Liver (tissue), 9 donors: ENCODE results near the gene HJURP. TPM values are rescaled to one million over a fixed set of nuclear protein-coding genes. Genes with fewer than 3 reads are reported as not detected.

Experiments
- DNase-seq: peaks from one replicate; pipeline ENCODE4 v3.0.0-alpha.2; 2017; ENCODE audit warnings: low spot score
- H3K27ac ChIP-seq, 2 donors: one replicate each; pipeline ENCODE4 v1.7.0; 2013; ENCODE audit warnings: inconsistent platforms in 2 of 2, low read length in 2 of 2, control low read depth in 1 of 2, low read depth in 1 of 2, mild to moderate bottlenecking in 1 of 2
- H3K27me3 ChIP-seq, 4 donors: one replicate each; pipeline versions ENCODE4 v1.6.1 to v1.7.0; 2013; ENCODE audit warnings: low read length in 3 of 4, inconsistent platforms in 1 of 4, mild to moderate bottlenecking in 1 of 4, moderate library complexity in 1 of 4; ENCODE audit not compliant: control insufficient read depth in 4 of 4, insufficient read depth in 4 of 4
- H3K36me3 ChIP-seq, 4 donors: one replicate each; pipeline versions ENCODE4 v1.6.1 to v1.7.0; 2013; ENCODE audit warnings: low read length in 3 of 4, mild to moderate bottlenecking in 3 of 4, low read depth in 1 of 4, moderate library complexity in 1 of 4; ENCODE audit not compliant: control insufficient read depth in 4 of 4, insufficient read depth in 3 of 4
- H3K4me1 ChIP-seq, 4 donors: one replicate each; pipeline versions ENCODE4 v1.6.1 to v1.7.0; 2013; ENCODE audit warnings: low read length in 3 of 4, mild to moderate bottlenecking in 3 of 4, moderate library complexity in 1 of 4; ENCODE audit not compliant: control insufficient read depth in 4 of 4, insufficient read depth in 4 of 4
- H3K4me3 ChIP-seq, 3 donors: one replicate each; pipeline versions ENCODE4 v1.6.1 to v1.7.0; 2013; ENCODE audit warnings: low read length in 3 of 3, control low read depth in 1 of 3, low read depth in 1 of 3, mild to moderate bottlenecking in 1 of 3
- H3K9ac ChIP-seq, 2 donors: one replicate each; pipeline ENCODE4 v1.7.0; 2013; ENCODE audit warnings: low read length in 2 of 2, mild to moderate bottlenecking in 2 of 2, moderate library complexity in 2 of 2, control low read depth in 1 of 2, low read depth in 1 of 2
- H3K9me3 ChIP-seq, 4 donors: one replicate each; pipeline versions ENCODE4 v1.6.1 to v1.7.0; 2013; ENCODE audit warnings: low read length in 3 of 4; ENCODE audit not compliant: control insufficient read depth in 4 of 4
- ATF3 ChIP-seq: IDR thresholded peaks from 2 replicates; pipeline ENCODE4 v1.6.1; 2016; ENCODE audit warnings: antibody characterized with exemption
- EGR1 ChIP-seq, 2 donors: IDR thresholded peaks; 2 replicates each; pipeline ENCODE4 v1.6.1; 2016 to 2018; ENCODE audit warnings: antibody characterized with exemption in 2 of 2, low read depth in 2 of 2
- FOXA1 ChIP-seq: IDR thresholded peaks from 2 replicates; pipeline ENCODE4 v1.6.1; 2016; ENCODE audit warnings: antibody characterized with exemption
- FOXA2 ChIP-seq: IDR thresholded peaks from 2 replicates; pipeline ENCODE4 v1.6.1; 2016; ENCODE audit warnings: antibody characterized with exemption
- GABPA ChIP-seq, 2 donors: IDR thresholded peaks in 1 of 2; conservative IDR thresholded peaks in 1 of 2; 2 replicates each; pipeline ENCODE4 v1.6.1; 2016; ENCODE audit warnings: antibody characterized with exemption in 2 of 2, mild to moderate bottlenecking in 1 of 2, moderate library complexity in 1 of 2
- HNF4A ChIP-seq, 2 donors: conservative IDR thresholded peaks; 2 replicates each; pipeline ENCODE4 v1.6.1; 2016; ENCODE audit warnings: antibody characterized with exemption in 2 of 2, mild to moderate bottlenecking in 2 of 2
- HNF4G ChIP-seq: IDR thresholded peaks from 2 replicates; pipeline ENCODE4 v1.6.1; 2016; ENCODE audit warnings: antibody characterized with exemption
- JUND ChIP-seq, 2 donors: IDR thresholded peaks; 2 replicates each; pipeline ENCODE4 v1.6.1; 2016; ENCODE audit warnings: antibody characterized with exemption in 2 of 2
- NR2F2 ChIP-seq: IDR thresholded peaks from 2 replicates; pipeline ENCODE4 v1.6.1; 2016; ENCODE audit warnings: antibody characterized with exemption
- RAD21 ChIP-seq, 2 donors: IDR thresholded peaks; 2 replicates each; pipeline ENCODE4 v1.6.1; 2016; ENCODE audit warnings: antibody characterized with exemption in 2 of 2, mild to moderate bottlenecking in 2 of 2
- RXRA ChIP-seq, 2 donors: IDR thresholded peaks; 2 replicates each; pipeline ENCODE4 v1.6.1; 2017 to 2018; ENCODE audit warnings: antibody characterized with exemption in 2 of 2, mild to moderate bottlenecking in 1 of 2
- SP1 ChIP-seq: IDR thresholded peaks from 2 replicates; pipeline ENCODE4 v1.6.1; 2018; ENCODE audit warnings: antibody characterized with exemption, mild to moderate bottlenecking
- TAF1 ChIP-seq: conservative IDR thresholded peaks from 2 replicates; pipeline ENCODE4 v1.6.1; 2016; ENCODE audit warnings: antibody characterized with exemption, mild to moderate bottlenecking
- YY1 ChIP-seq: IDR thresholded peaks from 2 replicates; pipeline ENCODE4 v1.6.1; 2016; ENCODE audit warnings: antibody characterized with exemption, mild to moderate bottlenecking
- ZBTB33 ChIP-seq: IDR thresholded peaks from 2 replicates; pipeline ENCODE4 v1.6.1; 2016; ENCODE audit warnings: antibody characterized with exemption
- WGBS: extraction: QIAGEN DNeasy Blood & Tissue Kit; methylation state at CpG from one replicate; pipeline ENCODE4 v1.1.7; 2013; 5-methylcytosine and 5-hydroxymethylcytosine counted together
- polyA plus RNA-seq, 2 donors: library from polyadenylated mRNA; stranded (reverse) in 1 of 2; unstranded in 1 of 2; fragments of 200-250 nt in 1 of 2; fragments of >200 nt in 1 of 2; fragmentation: Nextera tagmentation in 1 of 2; extraction: Ambion mirVana in 1 of 2; gene quantifications; one replicate each; pipeline versions ENCODE4 v1.2.1 to v1.2.3, GENCODE V29; 2013 to 2015
- total RNA-seq, 2 donors: library from RNA; depleted of rRNA; stranded (reverse); fragments of >200 nt; gene quantifications; one replicate each; pipeline ENCODE4 v1.2.3, GENCODE V29; 2014
- TF ChIP-seq, protein P1 (sequence below): IDR thresholded peaks from 2 replicates; pipeline ENCODE4 v1.6.1; 2016; ENCODE audit warnings: antibody characterized with exemption, mild to moderate bottlenecking
- TF ChIP-seq, protein P2 (sequence below): IDR thresholded peaks from 2 replicates; pipeline ENCODE4 v1.6.1; 2016; ENCODE audit warnings: antibody characterized with exemption
- TF ChIP-seq, protein P3 (sequence below): fragments of 150-350 bp; IDR thresholded peaks from 2 replicates; pipeline ENCODE4 v1.5.1; 2017; ENCODE audit warnings: improper control_type of control experiment, low read depth, low read length; ENCODE audit not compliant: missing input control
- donor health status: healthy.
- donor health status: healthy.
- donor health status: healthy.
- donor health status: healthy.
- donor health status: healthy.

The HJURP gene
- total and polyA plus RNA-seq, 4 donors: 0.08 to 32.9 (median 1.4) TPM

DNA sequence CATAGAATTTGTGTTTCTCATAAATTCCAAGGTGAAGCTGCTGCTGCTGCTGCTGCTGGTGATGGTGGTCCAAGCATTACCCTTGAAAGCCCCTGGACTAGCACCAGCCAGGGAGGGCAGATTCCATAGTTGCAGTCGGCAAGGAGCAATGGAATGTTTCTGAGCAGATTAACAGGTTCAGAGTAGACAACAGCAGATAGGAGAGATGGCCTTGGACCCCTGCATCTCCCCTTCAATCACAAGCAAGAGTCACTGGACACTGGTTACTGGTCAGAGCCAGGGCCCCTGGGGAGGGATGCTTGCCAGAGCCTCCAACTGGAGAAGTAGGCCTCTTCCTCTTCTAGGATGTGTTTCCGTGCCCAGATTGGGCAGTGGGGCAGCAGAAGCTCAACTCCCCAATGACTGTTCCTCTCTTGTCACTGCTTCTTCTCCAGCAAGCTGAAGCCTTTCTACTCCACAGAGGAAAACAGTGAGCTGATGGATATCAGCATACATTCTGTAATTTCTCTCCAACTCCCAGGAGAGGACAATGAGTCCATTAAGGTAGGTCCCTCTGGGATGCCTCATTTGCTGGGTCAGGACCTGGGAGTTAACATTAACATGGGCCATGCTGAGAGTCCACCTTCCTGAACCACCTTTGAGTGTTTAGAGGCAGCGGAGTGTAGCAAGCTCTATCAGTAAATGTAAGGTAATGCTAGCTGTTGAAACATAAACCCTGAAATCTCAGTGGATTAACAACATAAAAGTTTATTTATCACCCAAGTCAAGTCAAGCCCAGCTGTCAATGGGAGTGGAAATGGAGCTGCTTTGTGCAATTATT lies 40.9 kb downstream of the HJURP start:
- WGBS: 92% methylated on average over 3 of the region's 3 CpGs
- no peak for DNase-seq
- Histone ChIP-seq H3K9ac (no peak overlapping the region), H3K9me3 (no peaks in the 10 kb centered on the region), H3K4me3 (no peak overlapping the region), H3K4me1 (peaks cover 0 to 5% (median 0%) of the 10 kb centered on the region in 4 donors), H3K27ac (no peak overlapping the region), H3K27me3 (no peaks in the 10 kb centered on the region), H3K36me3 (no peaks in the 10 kb centered on the region)
- TF ChIP-seq EGR1 (IDR thresholded peaks at IDR 0.05; ENCODE audit: low read depth in 2 of 2) (no peak), SP1 (no peak), JUND (IDR thresholded peaks at IDR 0.05) (no peak), YY1 (no peak), NR2F2 (no peak), HNF4A (conservative IDR thresholded peaks at IDR 0.05) (no peak), GABPA (IDR thresholded peaks at IDR 0.05 in 1 of 2, conservative IDR thresholded peaks at IDR 0.05 in 1 of 2) (no peak), HNF4G (no peak), ATF3 (no peak), TAF1 (no peak), ZBTB33 (no peak), RXRA (IDR thresholded peaks at IDR 0.05) (no peak), RAD21 (IDR thresholded peaks at IDR 0.05) (no peak), FOXA1 (no peak), FOXA2 (no peak)
- TF ChIP-seq, protein P1, sequence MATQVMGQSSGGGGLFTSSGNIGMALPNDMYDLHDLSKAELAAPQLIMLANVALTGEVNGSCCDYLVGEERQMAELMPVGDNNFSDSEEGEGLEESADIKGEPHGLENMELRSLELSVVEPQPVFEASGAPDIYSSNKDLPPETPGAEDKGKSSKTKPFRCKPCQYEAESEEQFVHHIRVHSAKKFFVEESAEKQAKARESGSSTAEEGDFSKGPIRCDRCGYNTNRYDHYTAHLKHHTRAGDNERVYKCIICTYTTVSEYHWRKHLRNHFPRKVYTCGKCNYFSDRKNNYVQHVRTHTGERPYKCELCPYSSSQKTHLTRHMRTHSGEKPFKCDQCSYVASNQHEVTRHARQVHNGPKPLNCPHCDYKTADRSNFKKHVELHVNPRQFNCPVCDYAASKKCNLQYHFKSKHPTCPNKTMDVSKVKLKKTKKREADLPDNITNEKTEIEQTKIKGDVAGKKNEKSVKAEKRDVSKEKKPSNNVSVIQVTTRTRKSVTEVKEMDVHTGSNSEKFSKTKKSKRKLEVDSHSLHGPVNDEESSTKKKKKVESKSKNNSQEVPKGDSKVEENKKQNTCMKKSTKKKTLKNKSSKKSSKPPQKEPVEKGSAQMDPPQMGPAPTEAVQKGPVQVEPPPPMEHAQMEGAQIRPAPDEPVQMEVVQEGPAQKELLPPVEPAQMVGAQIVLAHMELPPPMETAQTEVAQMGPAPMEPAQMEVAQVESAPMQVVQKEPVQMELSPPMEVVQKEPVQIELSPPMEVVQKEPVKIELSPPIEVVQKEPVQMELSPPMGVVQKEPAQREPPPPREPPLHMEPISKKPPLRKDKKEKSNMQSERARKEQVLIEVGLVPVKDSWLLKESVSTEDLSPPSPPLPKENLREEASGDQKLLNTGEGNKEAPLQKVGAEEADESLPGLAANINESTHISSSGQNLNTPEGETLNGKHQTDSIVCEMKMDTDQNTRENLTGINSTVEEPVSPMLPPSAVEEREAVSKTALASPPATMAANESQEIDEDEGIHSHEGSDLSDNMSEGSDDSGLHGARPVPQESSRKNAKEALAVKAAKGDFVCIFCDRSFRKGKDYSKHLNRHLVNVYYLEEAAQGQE: no peak
- TF ChIP-seq, protein P2, sequence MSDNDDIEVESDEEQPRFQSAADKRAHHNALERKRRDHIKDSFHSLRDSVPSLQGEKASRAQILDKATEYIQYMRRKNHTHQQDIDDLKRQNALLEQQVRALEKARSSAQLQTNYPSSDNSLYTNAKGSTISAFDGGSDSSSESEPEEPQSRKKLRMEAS: no peak
- TF ChIP-seq, protein P3, sequence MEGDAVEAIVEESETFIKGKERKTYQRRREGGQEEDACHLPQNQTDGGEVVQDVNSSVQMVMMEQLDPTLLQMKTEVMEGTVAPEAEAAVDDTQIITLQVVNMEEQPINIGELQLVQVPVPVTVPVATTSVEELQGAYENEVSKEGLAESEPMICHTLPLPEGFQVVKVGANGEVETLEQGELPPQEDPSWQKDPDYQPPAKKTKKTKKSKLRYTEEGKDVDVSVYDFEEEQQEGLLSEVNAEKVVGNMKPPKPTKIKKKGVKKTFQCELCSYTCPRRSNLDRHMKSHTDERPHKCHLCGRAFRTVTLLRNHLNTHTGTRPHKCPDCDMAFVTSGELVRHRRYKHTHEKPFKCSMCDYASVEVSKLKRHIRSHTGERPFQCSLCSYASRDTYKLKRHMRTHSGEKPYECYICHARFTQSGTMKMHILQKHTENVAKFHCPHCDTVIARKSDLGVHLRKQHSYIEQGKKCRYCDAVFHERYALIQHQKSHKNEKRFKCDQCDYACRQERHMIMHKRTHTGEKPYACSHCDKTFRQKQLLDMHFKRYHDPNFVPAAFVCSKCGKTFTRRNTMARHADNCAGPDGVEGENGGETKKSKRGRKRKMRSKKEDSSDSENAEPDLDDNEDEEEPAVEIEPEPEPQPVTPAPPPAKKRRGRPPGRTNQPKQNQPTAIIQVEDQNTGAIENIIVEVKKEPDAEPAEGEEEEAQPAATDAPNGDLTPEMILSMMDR: no peak
